Endothelial cell of umbilical vein (primary cell): Measurements from ENCODE around the gene CFAP97. TPM values are rescaled to one million over a fixed set of nuclear protein-coding genes. Genes with fewer than 3 reads are reported as not detected.

Experiments used
- BruUV-seq: library from RNA; stranded (reverse); fragments of 400-500 nt; replicated peaks from 2 replicates; lab custom pipeline; 2021; lab: Mats Ljungman, UMichigan
- CTCF ChIA-PET: fragments of 300-600, 350-600 bp; sonication (Branson Sonifier 250); formaldehyde crosslinking; loops from one replicate; lab custom pipeline; 2021; ENCODE audit warnings: antibody characterized with exemption, inconsistent platforms; lab: Charles Lee
- POLR2A ChIA-PET: fragments of 300-600, 350-600 bp; sonication (Branson Sonifier 250); formaldehyde crosslinking; loops from one replicate; lab custom pipeline; 2021; ENCODE audit warnings: antibody characterized with exemption, inconsistent platforms; lab: Charles Lee
- DNase-seq: peaks from one replicate; pipeline ENCODE4 v3.0.0-alpha.2; 2011; ENCODE audit warnings: low read depth, low spot score
- FAIRE-seq: peaks from 2 replicates; lab custom pipeline; 2011; peaks lifted over from hg19 to GRCh38; lab: Jason Lieb, UNC
- H2AFZ ChIP-seq: 2 replicates; pipeline ENCODE4 v1.6.0; 2012; ENCODE audit warnings: low read depth, low read length, control low read depth, inconsistent platforms
- H3K27ac ChIP-seq: 2 replicates; pipeline ENCODE4 v1.5.1; 2011; ENCODE audit warnings: low read depth, mild to moderate bottlenecking, control low read depth, low read length, moderate library complexity; ENCODE audit not compliant: insufficient read depth
- H3K27me3 ChIP-seq, 2 experiments: 2 replicates each; pipeline versions ENCODE4 v1.6.0 to v1.6.1; 2011; ENCODE audit warnings: low read length in 2 of 2, mixed read lengths in 1 of 2; ENCODE audit not compliant: control insufficient read depth in 2 of 2, insufficient read depth in 2 of 2
- H3K36me3 ChIP-seq, 2 experiments: 2 replicates in 1 of 2; 3 replicates in 1 of 2; pipeline ENCODE4 v1.5.1; 2011; ENCODE audit warnings: low read length in 2 of 2, mild to moderate bottlenecking in 1 of 2, moderate library complexity in 1 of 2; ENCODE audit not compliant: control insufficient read depth in 2 of 2, insufficient read depth in 2 of 2; ENCODE audit errors: extremely low read depth in 1 of 2
- H3K4me1 ChIP-seq: 3 replicates; pipeline ENCODE4 v1.5.1; 2011; ENCODE audit warnings: mild to moderate bottlenecking, low read length; ENCODE audit not compliant: control insufficient read depth, insufficient read depth; ENCODE audit errors: extremely low read depth
- H3K4me2 ChIP-seq: 2 replicates; pipeline ENCODE4 v1.6.1; 2011; ENCODE audit warnings: low read length, control low read depth, mixed read lengths; ENCODE audit not compliant: insufficient read depth
- H3K4me3 ChIP-seq, 3 experiments: fragments of 200-600 bp in 1 of 3; sonication (generic), shearing (Covaris generic) in 1 of 3; replicated peaks in 1 of 3; 2 replicates each; pipeline ENCODE4 v1.5.1; 2011 to 2016; ENCODE audit warnings: control low read depth in 3 of 3, low read length in 3 of 3, mild to moderate bottlenecking in 2 of 3, inconsistent platforms in 1 of 3, low read depth in 1 of 3, moderate library complexity in 1 of 3; ENCODE audit not compliant: insufficient read depth in 1 of 3
- H3K79me2 ChIP-seq: 2 replicates; pipeline ENCODE4 v1.6.0; 2012; ENCODE audit warnings: low read length, inconsistent platforms; ENCODE audit not compliant: control insufficient read depth, insufficient read depth
- H3K9ac ChIP-seq: replicated peaks from 2 replicates; pipeline ENCODE3; 2011; ENCODE audit warnings: low read length, control low read depth; ENCODE audit not compliant: insufficient read depth; ENCODE audit errors: extremely low read depth
- H3K9me1 ChIP-seq: replicated peaks from 3 replicates; pipeline ENCODE4 v1.6.0; 2011; ENCODE audit warnings: mild to moderate bottlenecking, low read length; ENCODE audit not compliant: control insufficient read depth, insufficient read depth; ENCODE audit errors: extremely low read depth
- H3K9me3 ChIP-seq: replicated peaks from 2 replicates; pipeline ENCODE4 v1.5.1; 2012; ENCODE audit warnings: low read length, inconsistent platforms; ENCODE audit not compliant: control insufficient read depth, insufficient read depth
- H4K20me1 ChIP-seq: replicated peaks from 2 replicates; pipeline ENCODE3; 2011; ENCODE audit warnings: mild to moderate bottlenecking, low read length; ENCODE audit not compliant: control insufficient read depth, insufficient read depth; ENCODE audit errors: extremely low read depth
- EZH2 ChIP-seq: IDR thresholded peaks from 2 replicates; pipeline ENCODE4 v1.6.1; 2012; ENCODE audit warnings: borderline replicate concordance, low read depth, mild to moderate bottlenecking, moderate library complexity, low read length, inconsistent platforms; ENCODE audit not compliant: severe bottlenecking
- GATA2 ChIP-seq: IDR thresholded peaks from 2 replicates; pipeline ENCODE4 v1.7.0; 2011; ENCODE audit warnings: low read depth, mild to moderate bottlenecking, moderate library complexity, mixed read lengths, low read length; ENCODE audit not compliant: insufficient read length, insufficient read depth
- JUN ChIP-seq: IDR thresholded peaks from 2 replicates; pipeline ENCODE4 v1.6.1; 2011; ENCODE audit warnings: borderline replicate concordance, low read depth; ENCODE audit not compliant: insufficient read length, insufficient read depth
- POLR2A ChIP-seq: IDR thresholded peaks from 2 replicates; pipeline ENCODE4 v1.6.1; 2012; ENCODE audit warnings: low read depth, mild to moderate bottlenecking, control low read depth, low read length
- dilution Hi-C: fragments of 300-500 bp; cut with MboI; formaldehyde crosslinking; loops from one replicate; pipeline ENCODE4 v1.15.0; 2019; ENCODE audit warnings: low sequenced_read_pairs; ENCODE audit not compliant: extremely low pct_ligation_motif_present
- intact Hi-C: fragments of 100-400 bp; cut with micrococcal nuclease; formaldehyde crosslinking; loops from one replicate; pipeline ENCODE4 v1.10.0; 2022
- polyA plus RNA-seq, 4 experiments: library from polyadenylated mRNA; depleted of rRNA in 3 of 4; stranded (reverse) in 3 of 4; unstranded in 1 of 4; fragments of >200 nt; gene quantifications; 2 replicates each; pipeline versions ENCODE4 v1.2.1 to v1.2.3, GENCODE V29; 2011 to 2012; ENCODE audit warnings: missing spikeins in 1 of 4
- total RNA-seq: library from RNA; stranded (reverse); gene quantifications from 2 replicates; pipeline ENCODE4 v1.2.3, GENCODE V29; 2021
- TF ChIP-seq, protein P1 (sequence below): IDR thresholded peaks from 2 replicates; pipeline ENCODE4 v1.6.1; 2011; ENCODE audit not compliant: insufficient read depth, insufficient read length

The CFAP97 gene
- total and polyA plus RNA-seq, 2 donors (not counting 3 experiments of a cell fraction or from before 2014, with no cell fraction given): 5.3 to 22.4 TPM

- TF ChIP-seq EZH2: no peak
- no peaks in the 10 kb centered on the region for H3K4me1 ChIP-seq
- POLR2A ChIA-PET: no interaction called here
- H3K4me3 ChIP-seq: no peak overlapping the region
- no peaks in the 10 kb centered on the region for H3K36me3 ChIP-seq
- CTCF ChIA-PET: no interaction called here
- no peak overlapping the region for H3K4me2 ChIP-seq
- H2AFZ ChIP-seq: no peak overlapping the region
- BruUV-seq: no TSS peak
- DNase-seq: no peak
- intact Hi-C loops: no loop called here
- FAIRE-seq: no peak
- dilution Hi-C loops: no loop called here
- H3K27me3 ChIP-seq: no peaks in the 10 kb centered on the region
- no peaks in the 10 kb centered on the region for H3K9me1 ChIP-seq
- no peaks in the 10 kb centered on the region for H3K9me3 ChIP-seq
- H3K27ac ChIP-seq: no peak overlapping the region
- no peak overlapping the region for H3K9ac ChIP-seq
- H4K20me1 ChIP-seq: no peaks in the 10 kb centered on the region
- H3K79me2 ChIP-seq: peaks cover 48% of the 10 kb centered on the region
Measured at GRCh38 chr4:185218312-185218711, 14.5 kb upstream of the CFAP97 start.

DNA sequence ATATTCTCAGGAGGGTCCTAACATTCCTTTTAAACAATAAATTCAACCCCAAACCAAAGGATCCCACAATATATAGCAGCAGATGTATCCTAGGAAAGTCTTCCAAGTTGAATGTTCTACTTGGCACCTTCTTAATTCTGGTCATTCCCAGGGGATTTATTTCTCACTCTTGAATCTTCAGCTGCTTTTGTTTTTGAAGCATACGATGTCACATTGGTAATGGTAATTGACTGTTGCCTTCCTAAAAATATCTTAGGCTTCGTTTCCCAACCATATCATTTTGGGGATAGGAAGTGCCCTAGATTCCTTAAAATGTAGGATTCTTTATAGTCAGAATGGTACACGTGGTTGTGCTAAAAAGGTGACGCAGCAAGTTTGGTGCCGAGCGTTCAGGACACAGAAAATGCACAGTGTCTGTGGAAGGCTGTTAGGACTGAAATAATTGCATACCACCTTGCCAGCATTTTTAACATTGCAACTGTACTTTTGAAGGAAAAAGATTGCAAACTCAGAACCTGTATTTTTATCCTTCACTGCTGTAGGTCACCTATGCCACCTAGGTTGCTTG lies 13.7 kb upstream of the CFAP97 start:
- no peaks in the 10 kb centered on the region for H4K20me1 ChIP-seq
- no peak overlapping the region for H3K27ac ChIP-seq
- no peaks in the 10 kb centered on the region for H3K4me1 ChIP-seq
- H3K9me1 ChIP-seq: no peaks in the 10 kb centered on the region
- TF ChIP-seq POLR2A: no peak
- TF ChIP-seq, protein P1, sequence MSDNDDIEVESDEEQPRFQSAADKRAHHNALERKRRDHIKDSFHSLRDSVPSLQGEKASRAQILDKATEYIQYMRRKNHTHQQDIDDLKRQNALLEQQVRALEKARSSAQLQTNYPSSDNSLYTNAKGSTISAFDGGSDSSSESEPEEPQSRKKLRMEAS: no peak
- no peak for TF ChIP-seq EZH2
- TF ChIP-seq JUN: no peak
- no peak for TF ChIP-seq GATA2
- no peak overlapping the region for H3K4me2 ChIP-seq
- POLR2A ChIA-PET: no interaction called here
- H3K9ac ChIP-seq: no peak overlapping the region
- intact Hi-C loops (no loop called here), dilution Hi-C loops (no loop called here)
- no peak for DNase-seq
- H3K36me3 ChIP-seq: no peaks in the 10 kb centered on the region
- FAIRE-seq: no peak
- CTCF ChIA-PET: no interaction called here
- no peak overlapping the region for H3K4me3 ChIP-seq
- H3K9me3 ChIP-seq: no peaks in the 10 kb centered on the region
- H3K79me2 ChIP-seq: peaks cover 52% of the 10 kb centered on the region
- no peaks in the 10 kb centered on the region for H3K27me3 ChIP-seq
- no TSS peak for BruUV-seq
- H2AFZ ChIP-seq: no peak overlapping the region
